Natural killer cell (primary cell): Measurements from ENCODE around the gene PLEKHG4B. TPM values are rescaled to one million over a fixed set of nuclear protein-coding genes. Genes with fewer than 3 reads are reported as not detected.

Experiments
- ATAC-seq, 3 donors: fragments of 150-1000 bp in 2 of 3; fragments of 200-7000 bp in 1 of 3; cut with Tn5 transposase; 1 replicate in 1 of 3; 2 replicates in 2 of 3; pipeline ENCODE4 v1.10.0; 2021; ENCODE audit warnings: mild to moderate bottlenecking in 2 of 3, moderate library complexity in 2 of 3
- DNase-seq, 2 donors: peaks; one replicate each; pipeline versions ENCODE4 v3.0.0 to v3.0.0-alpha.2; 2013 to 2021; ENCODE audit warnings: mixed read lengths in 1 of 2
- H3K27ac ChIP-seq: one replicate; pipeline ENCODE4 v1.5.1; 2013; ENCODE audit warnings: mild to moderate bottlenecking, low read length
- H3K27me3 ChIP-seq: one replicate; pipeline ENCODE4 v1.6.1; 2013; ENCODE audit warnings: low read length; ENCODE audit not compliant: control insufficient read depth, insufficient read depth
- H3K36me3 ChIP-seq: one replicate; pipeline ENCODE4 v1.6.1; 2013; ENCODE audit warnings: low read length; ENCODE audit not compliant: control insufficient read depth, insufficient read depth
- H3K4me1 ChIP-seq: one replicate; pipeline ENCODE4 v1.6.1; 2013; ENCODE audit warnings: low read length; ENCODE audit not compliant: control insufficient read depth, insufficient read depth
- H3K4me3 ChIP-seq: one replicate; pipeline ENCODE4 v1.5.1; 2013; ENCODE audit warnings: low read length
- H3K9me3 ChIP-seq: one replicate; pipeline ENCODE4 v1.6.1; 2013; ENCODE audit warnings: low read length; ENCODE audit not compliant: control insufficient read depth, insufficient read depth
- H3K27ac Mint-ChIP-seq, 2 donors: one replicate each; pipeline ENCODE4 v1.8.0; 2022; ENCODE audit warnings: mild to moderate bottlenecking in 2 of 2, mixed read lengths in 2 of 2, moderate library complexity in 1 of 2
- H3K27me3 Mint-ChIP-seq, 2 donors: one replicate each; pipeline ENCODE4 v1.8.0; 2022; ENCODE audit warnings: low read depth in 2 of 2, mixed read lengths in 2 of 2
- H3K36me3 Mint-ChIP-seq: one replicate; pipeline ENCODE4 v1.8.0; 2022; ENCODE audit warnings: mixed read lengths
- H3K4me1 Mint-ChIP-seq, 2 donors: one replicate each; pipeline ENCODE4 v1.8.0; 2022; ENCODE audit warnings: mixed read lengths in 2 of 2
- H3K4me3 Mint-ChIP-seq: one replicate; pipeline ENCODE4 v1.8.0; 2022; ENCODE audit warnings: mild to moderate bottlenecking, moderate library complexity, mixed read lengths
- H3K9me3 Mint-ChIP-seq, 2 donors: one replicate each; pipeline ENCODE4 v1.8.0; 2022; ENCODE audit warnings: mixed read lengths in 2 of 2
- WGBS: methylation state at CpG from one replicate; pipeline ENCODE4 v1.1.7; 2013; ENCODE audit warnings: missing lambda C conversion rate; ENCODE audit not compliant: insufficient coverage; 5-methylcytosine and 5-hydroxymethylcytosine counted together
- intact Hi-C: fragments of 100-400 bp; cut with micrococcal nuclease; formaldehyde crosslinking; loops from one replicate; pipeline ENCODE4 v1.14.2; 2022
- total RNA-seq, 4 donors: library from RNA; stranded (reverse); fragments of 120-200 nt in 1 of 4; gene quantifications; one replicate each; pipeline versions ENCODE4 v1.2.3 to v1.2.4, GENCODE V29; 2013 to 2022
- TF ChIP-seq, protein P1 (sequence below): fragments of 200-600 bp; IDR thresholded peaks from one replicate; pipeline ENCODE4 v1.8.0; 2022; ENCODE audit warnings: antibody characterized with exemption

Gene PLEKHG4B
- total RNA-seq, 3 donors from 2014 or later (not counting 1 experiment from before 2014, with no cell fraction given): 0.07 TPM; not detected in 2

DNA sequence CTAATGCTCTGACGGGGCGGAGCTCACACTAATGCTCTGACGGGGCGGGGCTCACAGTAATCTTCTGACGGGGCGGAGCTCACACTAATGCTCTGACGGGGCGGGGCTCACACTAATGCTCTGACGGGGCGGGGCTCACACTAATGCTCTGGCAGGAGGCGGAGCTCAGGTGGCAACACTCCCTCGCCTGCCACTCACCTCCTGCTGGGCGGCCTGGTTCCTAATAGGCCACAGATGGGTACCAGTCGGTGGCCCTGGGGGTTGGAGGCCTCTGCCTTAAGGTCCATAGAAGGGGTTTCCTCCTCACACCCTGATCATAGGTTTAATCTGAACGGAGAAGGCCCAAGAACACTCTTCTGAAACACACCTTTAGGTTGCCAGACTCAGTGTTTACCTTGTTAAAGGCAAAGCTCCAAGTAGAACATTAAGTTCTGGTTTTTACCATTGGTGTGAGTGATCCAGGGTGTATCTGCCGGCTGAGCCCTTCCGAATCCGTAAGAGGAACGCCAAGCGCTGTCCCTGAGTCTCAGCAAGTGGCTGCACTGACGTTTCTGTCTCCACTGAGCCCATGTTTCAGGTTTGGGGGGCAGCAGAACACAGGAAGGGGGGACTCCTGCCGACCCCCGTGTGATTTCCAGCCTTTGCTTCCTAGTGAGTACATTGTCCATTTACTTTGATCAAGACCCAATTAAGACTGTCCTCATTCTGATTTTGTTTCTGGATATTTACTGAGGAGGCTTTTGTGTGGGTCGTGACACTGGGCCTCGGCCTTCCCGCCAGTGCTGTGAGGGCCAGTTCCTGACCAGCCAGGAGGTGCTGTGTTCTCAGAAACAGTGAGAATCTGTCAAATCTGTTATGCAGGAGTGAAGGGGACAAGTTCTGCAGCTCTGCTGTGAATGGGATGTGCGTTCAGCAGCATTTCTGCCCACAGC lies 74.7 kb downstream of the PLEKHG4B start:
- TF ChIP-seq, protein P1, sequence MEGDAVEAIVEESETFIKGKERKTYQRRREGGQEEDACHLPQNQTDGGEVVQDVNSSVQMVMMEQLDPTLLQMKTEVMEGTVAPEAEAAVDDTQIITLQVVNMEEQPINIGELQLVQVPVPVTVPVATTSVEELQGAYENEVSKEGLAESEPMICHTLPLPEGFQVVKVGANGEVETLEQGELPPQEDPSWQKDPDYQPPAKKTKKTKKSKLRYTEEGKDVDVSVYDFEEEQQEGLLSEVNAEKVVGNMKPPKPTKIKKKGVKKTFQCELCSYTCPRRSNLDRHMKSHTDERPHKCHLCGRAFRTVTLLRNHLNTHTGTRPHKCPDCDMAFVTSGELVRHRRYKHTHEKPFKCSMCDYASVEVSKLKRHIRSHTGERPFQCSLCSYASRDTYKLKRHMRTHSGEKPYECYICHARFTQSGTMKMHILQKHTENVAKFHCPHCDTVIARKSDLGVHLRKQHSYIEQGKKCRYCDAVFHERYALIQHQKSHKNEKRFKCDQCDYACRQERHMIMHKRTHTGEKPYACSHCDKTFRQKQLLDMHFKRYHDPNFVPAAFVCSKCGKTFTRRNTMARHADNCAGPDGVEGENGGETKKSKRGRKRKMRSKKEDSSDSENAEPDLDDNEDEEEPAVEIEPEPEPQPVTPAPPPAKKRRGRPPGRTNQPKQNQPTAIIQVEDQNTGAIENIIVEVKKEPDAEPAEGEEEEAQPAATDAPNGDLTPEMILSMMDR: no peak
- no peaks in the 10 kb centered on the region for H3K9me3 Mint-ChIP-seq
- no peak overlapping the region for H3K27ac Mint-ChIP-seq
- Histone ChIP-seq H3K27me3 (no peaks in the 10 kb centered on the region), H3K27ac (no peak overlapping the region), H3K36me3 (no peaks in the 10 kb centered on the region), H3K4me1 (no peaks in the 10 kb centered on the region), H3K9me3 (no peaks in the 10 kb centered on the region), H3K4me3 (no peak overlapping the region)
- no peak overlapping the region for H3K4me3 Mint-ChIP-seq
- no peaks in the 10 kb centered on the region for H3K4me1 Mint-ChIP-seq
- 93% methylated on average over 27 of the region's 27 CpGs for WGBS
- DNase-seq (no peak), ATAC-seq (no peak)
- intact Hi-C loops: no loop called here
- no peaks in the 10 kb centered on the region for H3K36me3 Mint-ChIP-seq
- H3K27me3 Mint-ChIP-seq: no peaks in the 10 kb centered on the region

DNA sequence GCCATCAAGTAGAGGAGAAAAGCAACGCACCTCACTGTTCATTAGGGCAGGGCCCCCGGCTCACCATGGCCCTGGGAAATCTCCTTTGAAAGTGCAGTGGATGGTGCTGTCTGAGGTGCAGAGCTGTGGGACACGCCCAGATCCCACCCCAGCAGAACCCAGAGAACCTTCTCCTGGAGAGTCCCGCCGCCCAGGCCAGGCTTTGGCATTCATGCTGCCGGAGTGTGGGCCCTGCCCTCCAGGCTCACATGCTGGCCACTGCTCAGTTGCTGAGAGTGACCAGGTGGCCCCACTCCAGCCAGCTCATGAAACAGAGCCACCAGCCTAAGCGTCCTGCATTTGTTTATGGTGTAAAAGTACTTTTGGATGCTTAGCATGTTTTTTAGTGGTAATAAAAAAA lies 75.5 kb downstream of the PLEKHG4B start:
- Histone ChIP-seq H3K9me3 (no peaks in the 10 kb centered on the region), H3K4me3 (no peak overlapping the region), H3K4me1 (no peaks in the 10 kb centered on the region), H3K27ac (no peak overlapping the region), H3K36me3 (no peaks in the 10 kb centered on the region), H3K27me3 (no peaks in the 10 kb centered on the region)
- Mint-ChIP-seq H3K9me3 (no peaks in the 10 kb centered on the region), H3K27ac (no peak overlapping the region), H3K36me3 (no peaks in the 10 kb centered on the region), H3K4me1 (no peaks in the 10 kb centered on the region), H3K27me3 (no peaks in the 10 kb centered on the region), H3K4me3 (no peak overlapping the region)
- intact Hi-C loops: no loop called here
- TF ChIP-seq, protein P1: no peak
- DNase-seq: no peak
- ATAC-seq: no peak
- 93% methylated on average over 7 of the region's 7 CpGs for WGBS

DNA sequence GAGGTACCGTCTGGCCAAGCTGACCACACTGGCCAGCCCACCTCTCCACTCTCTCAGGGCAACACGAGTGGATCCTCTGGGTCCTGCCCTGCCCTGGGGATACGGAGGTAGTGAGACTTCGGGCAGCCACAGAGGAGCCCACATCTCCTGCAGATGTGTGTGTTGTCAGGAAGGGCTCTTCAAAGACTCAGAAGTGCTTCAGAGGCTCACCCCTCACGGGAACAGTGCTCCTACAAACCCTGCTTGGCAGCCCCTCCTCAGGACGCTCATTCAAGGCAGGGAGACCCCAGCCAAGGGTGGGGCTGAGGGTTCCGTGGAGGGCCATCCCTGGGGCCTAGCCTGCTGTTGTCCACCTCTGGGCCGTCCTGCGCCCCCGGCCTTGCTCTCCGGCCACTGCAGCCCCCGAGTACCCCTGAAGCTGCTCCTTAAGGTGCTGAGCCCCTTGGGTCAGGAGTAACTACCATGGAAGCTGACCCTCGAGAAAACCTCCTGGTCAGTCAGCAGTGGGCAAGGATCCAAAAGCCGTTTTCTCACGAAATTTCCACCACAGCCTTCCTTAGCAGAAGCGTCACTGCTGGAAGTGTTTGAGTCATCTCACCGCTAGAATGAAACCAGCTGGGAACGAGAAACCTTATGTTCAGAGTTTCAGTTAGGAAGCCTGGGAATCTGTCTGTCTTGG lies 76.2 kb downstream of the PLEKHG4B start:
- no peak overlapping the region for H3K4me3 Mint-ChIP-seq
- H3K36me3 ChIP-seq: no peaks in the 10 kb centered on the region
- 88% methylated on average over 18 of the region's 18 CpGs for WGBS
- no peaks in the 10 kb centered on the region for H3K27me3 Mint-ChIP-seq
- H3K27me3 ChIP-seq: no peaks in the 10 kb centered on the region
- DNase-seq (no peak), ATAC-seq (no peak)
- no peaks in the 10 kb centered on the region for H3K9me3 ChIP-seq
- no peak overlapping the region for H3K27ac Mint-ChIP-seq
- TF ChIP-seq, protein P1: no peak
- H3K4me3 ChIP-seq: no peak overlapping the region
- H3K36me3 Mint-ChIP-seq: no peaks in the 10 kb centered on the region
- H3K27ac ChIP-seq: no peak overlapping the region
- H3K4me1 ChIP-seq: no peaks in the 10 kb centered on the region
- no peaks in the 10 kb centered on the region for H3K4me1 Mint-ChIP-seq
- no peaks in the 10 kb centered on the region for H3K9me3 Mint-ChIP-seq
- intact Hi-C loops: no loop called here
